HCT116 (cell line): ENCODE data around the gene ZNF837. TPM values are rescaled to one million over a fixed set of nuclear protein-coding genes. Genes with fewer than 3 reads are reported as not detected.

ENCODE experiments used
- ATAC-seq: fragments of 200-7000 bp; cut with Tn5 transposase; 2 replicates; pipeline ENCODE4 v1.9.1; 2020; ENCODE audit warnings: mild to moderate bottlenecking, moderate library complexity
- BruUV-seq: library from RNA; stranded (reverse); fragments of 400-500 nt; replicated peaks from 2 replicates; lab custom pipeline; 2021; lab: Mats Ljungman, UMichigan
- CTCF ChIA-PET: fragments of 300-600 bp; sonication (Branson Sonifier 250); formaldehyde crosslinking; loops from one replicate; lab custom pipeline; 2021; ENCODE audit warnings: antibody characterized with exemption; lab: Charles Lee
- POLR2A ChIA-PET: fragments of 300-600, 350-600 bp; sonication (Branson Sonifier 250); formaldehyde crosslinking; loops from one replicate; lab custom pipeline; 2021; ENCODE audit warnings: antibody characterized with exemption; lab: Charles Lee
- RAD21 ChIA-PET, 2 experiments: fragments of 300-600 bp; sonication (Branson Sonifier 250); formaldehyde crosslinking; loops; one replicate each; lab custom pipeline; 2023; ENCODE audit warnings: low total read pairs in 2 of 2; ENCODE audit not compliant: uncharacterized antibody in 2 of 2, unreplicated experiment in 2 of 2, low non-redundant PET in 1 of 2; lab: Charles Lee
- DNase-seq: peaks from one replicate; pipeline ENCODE4 v3.0.0-alpha.2; 2010; ENCODE audit warnings: low read depth, low spot score
- H2AFZ ChIP-seq: fragments of 200-600 bp; shearing (Covaris generic), sonication (generic); 2 replicates; pipeline ENCODE4 v1.6.1; 2017; ENCODE audit warnings: low read depth, mixed run types, mixed read lengths, antibody characterized with exemption, low read length; ENCODE audit not compliant: poor library complexity, severe bottlenecking
- H3K27ac ChIP-seq: 2 replicates; pipeline ENCODE4 v1.5.1; 2012; ENCODE audit warnings: low read depth, low read length
- H3K27me3 ChIP-seq: fragments of 200-600 bp; sonication (generic); 2 replicates; pipeline ENCODE4 v1.6.1; 2016; ENCODE audit warnings: mixed run types, low read length, mixed read lengths; ENCODE audit not compliant: insufficient read depth
- H3K36me3 ChIP-seq, 2 experiments: fragments of 200-500 bp in 1 of 2; fragments of 200-600 bp in 1 of 2; sonication (Bioruptor generic) in 1 of 2; sonication (generic) in 1 of 2; 2 replicates each; pipeline versions ENCODE4 v1.5.1 to v1.6.1; 2014 to 2016; ENCODE audit warnings: low read length in 2 of 2, inconsistent platforms in 1 of 2, mixed read lengths in 1 of 2, mixed run types in 1 of 2; ENCODE audit not compliant: insufficient read depth in 2 of 2, control insufficient read depth in 1 of 2
- H3K4me1 ChIP-seq, 2 experiments: fragments of 200-600 bp in 1 of 2; sonication (generic) in 1 of 2; 2 replicates each; pipeline versions ENCODE4 v1.5.1 to v1.6.1; 2012 to 2017; ENCODE audit warnings: low read length in 2 of 2, inconsistent platforms in 1 of 2, mild to moderate bottlenecking in 1 of 2, mixed read lengths in 1 of 2, mixed run types in 1 of 2, moderate library complexity in 1 of 2; ENCODE audit not compliant: insufficient read depth in 2 of 2, control insufficient read depth in 1 of 2
- H3K4me2 ChIP-seq: fragments of 200-600 bp; sonication (generic); 2 replicates; pipeline ENCODE4 v1.6.1; 2017; ENCODE audit warnings: mixed run types, low read length, mixed read lengths
- H3K4me3 ChIP-seq, 2 experiments: fragments of 200-600 bp in 1 of 2; sonication (generic) in 1 of 2; replicated peaks in 1 of 2; 2 replicates each; pipeline ENCODE4 v1.5.1; 2011 to 2016; ENCODE audit warnings: low read length in 2 of 2, control low read depth in 1 of 2, low read depth in 1 of 2, mild to moderate bottlenecking in 1 of 2, mixed read lengths in 1 of 2, mixed run types in 1 of 2
- H3K79me2 ChIP-seq: fragments of 200-600 bp; sonication (generic); 2 replicates; pipeline ENCODE4 v1.6.1; 2017; ENCODE audit warnings: mild to moderate bottlenecking, mixed run types, low read length, moderate library complexity, mixed read lengths; ENCODE audit not compliant: insufficient read depth
- H3K9ac ChIP-seq: fragments of 200-600 bp; sonication (generic); 2 replicates; pipeline ENCODE4 v1.6.1; 2016; ENCODE audit warnings: low read length, mixed read lengths
- H3K9me2 ChIP-seq: fragments of 200-600 bp; sonication (generic), shearing (Covaris generic); 2 replicates; pipeline ENCODE4 v1.6.1; 2017; ENCODE audit warnings: mixed run types, mild to moderate bottlenecking, moderate library complexity; ENCODE audit not compliant: insufficient read depth
- H3K9me3 ChIP-seq, 2 experiments: fragments of 200-500 bp in 1 of 2; fragments of 200-600 bp in 1 of 2; sonication (Bioruptor generic) in 1 of 2; sonication (generic) in 1 of 2; 2 replicates each; pipeline ENCODE4 v1.6.1; 2014 to 2017; ENCODE audit warnings: low read length in 2 of 2, mixed read lengths in 2 of 2, inconsistent platforms in 1 of 2, low read depth in 1 of 2, mild to moderate bottlenecking in 1 of 2, mixed run types in 1 of 2, moderate library complexity in 1 of 2; ENCODE audit not compliant: control insufficient read depth in 1 of 2, insufficient read depth in 1 of 2
- H4K20me1 ChIP-seq: fragments of 200-600 bp; sonication (generic), shearing (Covaris generic); 2 replicates; pipeline ENCODE4 v1.6.1; 2017; ENCODE audit warnings: mixed run types, mild to moderate bottlenecking, moderate library complexity; ENCODE audit not compliant: insufficient read depth
- ATF3 ChIP-seq: IDR thresholded peaks from 2 replicates; pipeline ENCODE4 v1.6.1; 2012
- CBX3 ChIP-seq: IDR thresholded peaks from 2 replicates; pipeline ENCODE4 v1.6.1; 2012; ENCODE audit warnings: low read depth
- CEBPB ChIP-seq: IDR thresholded peaks from 2 replicates; pipeline ENCODE4 v1.6.1; 2012; ENCODE audit warnings: low read depth
- EGR1 ChIP-seq: IDR thresholded peaks from 2 replicates; pipeline ENCODE4 v1.6.1; 2012; ENCODE audit warnings: low read depth
- EZH2 ChIP-seq: fragments of 200-600 bp; sonication (generic); IDR thresholded peaks from 2 replicates; pipeline ENCODE4 v1.6.1; 2017; ENCODE audit warnings: antibody characterized with exemption, mixed run types
- EZH2phosphoT487 ChIP-seq: fragments of 200-600 bp; IDR thresholded peaks from 2 replicates; pipeline ENCODE4 v1.6.1; 2018; ENCODE audit warnings: antibody characterized with exemption, borderline replicate concordance
- FOSL1 ChIP-seq: IDR thresholded peaks from 2 replicates; pipeline ENCODE4 v1.6.1; 2012; ENCODE audit warnings: low read depth
- POLR2A ChIP-seq: IDR thresholded peaks from 2 replicates; pipeline ENCODE4 v1.7.0; 2011; ENCODE audit warnings: borderline replicate concordance; ENCODE audit not compliant: insufficient read depth, insufficient read length; ENCODE audit errors: extremely low read depth
- SIN3A ChIP-seq: IDR thresholded peaks from 2 replicates; pipeline ENCODE4 v1.6.1; 2012; ENCODE audit warnings: low read depth
- SRF ChIP-seq: IDR thresholded peaks from 2 replicates; pipeline ENCODE4 v1.6.1; 2012; ENCODE audit warnings: low read depth
- intact Hi-C: fragments of 100-400 bp; cut with micrococcal nuclease; formaldehyde crosslinking; loops from 2 replicates; pipeline ENCODE4 v1.10.0; 2022
- total RNA-seq: library from RNA; stranded (reverse); gene quantifications from one replicate; pipeline ENCODE4 v1.2.1, GENCODE V29; 2021; ENCODE audit not compliant: unreplicated experiment
- TF ChIP-seq, protein P1 (sequence below): IDR thresholded peaks from 2 replicates; pipeline ENCODE4 v1.6.1; 2012; ENCODE audit warnings: low read depth
- TF ChIP-seq, protein P2 (sequence below), 3 experiments: fragments of 200-600 bp in 1 of 3; sonication (generic) in 1 of 3; IDR thresholded peaks in 2 of 3; conservative IDR thresholded peaks in 1 of 3; 2 replicates each; pipeline ENCODE4 v1.5.1; 2012 to 2017; ENCODE audit warnings: low read depth in 2 of 3, low read length in 2 of 3, antibody characterized with exemption in 1 of 3, borderline replicate concordance in 1 of 3, control low read depth in 1 of 3, mild to moderate bottlenecking in 1 of 3, mixed read lengths in 1 of 3, mixed run types in 1 of 3, moderate library complexity in 1 of 3; ENCODE audit not compliant: insufficient read depth in 1 of 3
- TF ChIP-seq, protein P3 (sequence below): IDR thresholded peaks from 2 replicates; pipeline ENCODE4 v1.6.1; 2011; ENCODE audit warnings: mild to moderate bottlenecking, low read length, moderate library complexity; ENCODE audit not compliant: insufficient replicate concordance; ENCODE audit errors: extremely low read depth

Gene ZNF837
- total RNA-seq, 1 experiment from 2014 or later: 3.2 TPM

DNA sequence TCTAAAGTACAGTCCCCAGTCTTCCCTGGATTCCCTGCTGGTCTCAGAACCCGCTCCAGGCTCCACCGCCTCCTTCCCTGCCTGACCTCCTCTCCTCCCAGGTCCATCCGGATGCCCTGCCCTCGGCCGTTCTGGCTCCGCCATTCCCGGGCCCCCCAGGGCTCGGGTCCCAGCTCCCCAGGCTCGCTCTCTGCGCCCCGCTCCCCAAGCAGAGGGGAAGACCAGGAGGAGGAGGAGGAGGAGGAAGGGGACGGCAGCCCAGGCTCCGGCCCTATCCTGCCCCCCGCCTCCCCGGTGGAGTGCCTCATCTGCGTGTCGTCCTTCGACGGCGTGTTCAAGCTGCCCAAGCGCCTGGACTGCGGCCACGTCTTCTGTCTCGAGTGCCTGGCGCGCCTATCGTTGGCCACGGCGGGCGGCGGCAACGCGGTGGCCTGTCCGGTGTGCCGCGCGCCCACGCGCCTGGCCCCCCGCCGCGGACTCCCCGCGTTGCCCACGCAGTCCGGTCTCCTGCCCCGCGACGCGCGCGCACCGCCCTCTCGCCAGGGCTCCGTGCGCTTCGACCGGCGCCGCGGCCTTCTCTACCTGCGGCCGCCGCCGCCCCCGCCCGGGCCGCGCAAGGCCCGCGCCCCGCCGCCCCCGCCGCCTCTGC is 15.3 kb upstream of the ZNF837 start:
- DNase-seq (no peak), ATAC-seq (peak; percentile 41; the same call in 1 of the 2 replicates)
- POLR2A ChIA-PET: no interaction called here
- BruUV-seq: no TSS peak
- Histone ChIP-seq H3K9me2 (no peaks in the 10 kb centered on the region), H3K9me3 (no peaks in the 10 kb centered on the region), H4K20me1 (peaks cover 20% of the 10 kb centered on the region; the same call in 1 of the 2 replicates), H3K27ac (peak overlapping the region; percentile 36), H3K4me3 (no peak overlapping the region), H3K4me2 (peak overlapping the region; percentile 48), H3K4me1 (peaks cover 27 to 55% of the 10 kb centered on the region in 2 experiments), H2AFZ (no peak overlapping the region), H3K27me3 (no peaks in the 10 kb centered on the region), H3K36me3 (peaks cover 16 to 40% of the 10 kb centered on the region in 2 experiments; a peak in 3 of 4 replicates), H3K9ac (no peak overlapping the region), H3K79me2 (peaks cover 24% of the 10 kb centered on the region)
- CTCF ChIA-PET: no interaction called here
- RAD21 ChIA-PET: no interaction called here
- TF ChIP-seq EZH2 (no peak), EGR1 (no peak), SRF (no peak), ATF3 (no peak), POLR2A (no peak), CEBPB (no peak), EZH2phosphoT487 (no peak), SIN3A (no peak), CBX3 (no peak), FOSL1 (no peak)
- TF ChIP-seq, protein P1, sequence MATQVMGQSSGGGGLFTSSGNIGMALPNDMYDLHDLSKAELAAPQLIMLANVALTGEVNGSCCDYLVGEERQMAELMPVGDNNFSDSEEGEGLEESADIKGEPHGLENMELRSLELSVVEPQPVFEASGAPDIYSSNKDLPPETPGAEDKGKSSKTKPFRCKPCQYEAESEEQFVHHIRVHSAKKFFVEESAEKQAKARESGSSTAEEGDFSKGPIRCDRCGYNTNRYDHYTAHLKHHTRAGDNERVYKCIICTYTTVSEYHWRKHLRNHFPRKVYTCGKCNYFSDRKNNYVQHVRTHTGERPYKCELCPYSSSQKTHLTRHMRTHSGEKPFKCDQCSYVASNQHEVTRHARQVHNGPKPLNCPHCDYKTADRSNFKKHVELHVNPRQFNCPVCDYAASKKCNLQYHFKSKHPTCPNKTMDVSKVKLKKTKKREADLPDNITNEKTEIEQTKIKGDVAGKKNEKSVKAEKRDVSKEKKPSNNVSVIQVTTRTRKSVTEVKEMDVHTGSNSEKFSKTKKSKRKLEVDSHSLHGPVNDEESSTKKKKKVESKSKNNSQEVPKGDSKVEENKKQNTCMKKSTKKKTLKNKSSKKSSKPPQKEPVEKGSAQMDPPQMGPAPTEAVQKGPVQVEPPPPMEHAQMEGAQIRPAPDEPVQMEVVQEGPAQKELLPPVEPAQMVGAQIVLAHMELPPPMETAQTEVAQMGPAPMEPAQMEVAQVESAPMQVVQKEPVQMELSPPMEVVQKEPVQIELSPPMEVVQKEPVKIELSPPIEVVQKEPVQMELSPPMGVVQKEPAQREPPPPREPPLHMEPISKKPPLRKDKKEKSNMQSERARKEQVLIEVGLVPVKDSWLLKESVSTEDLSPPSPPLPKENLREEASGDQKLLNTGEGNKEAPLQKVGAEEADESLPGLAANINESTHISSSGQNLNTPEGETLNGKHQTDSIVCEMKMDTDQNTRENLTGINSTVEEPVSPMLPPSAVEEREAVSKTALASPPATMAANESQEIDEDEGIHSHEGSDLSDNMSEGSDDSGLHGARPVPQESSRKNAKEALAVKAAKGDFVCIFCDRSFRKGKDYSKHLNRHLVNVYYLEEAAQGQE: no peak
- TF ChIP-seq, protein P2, sequence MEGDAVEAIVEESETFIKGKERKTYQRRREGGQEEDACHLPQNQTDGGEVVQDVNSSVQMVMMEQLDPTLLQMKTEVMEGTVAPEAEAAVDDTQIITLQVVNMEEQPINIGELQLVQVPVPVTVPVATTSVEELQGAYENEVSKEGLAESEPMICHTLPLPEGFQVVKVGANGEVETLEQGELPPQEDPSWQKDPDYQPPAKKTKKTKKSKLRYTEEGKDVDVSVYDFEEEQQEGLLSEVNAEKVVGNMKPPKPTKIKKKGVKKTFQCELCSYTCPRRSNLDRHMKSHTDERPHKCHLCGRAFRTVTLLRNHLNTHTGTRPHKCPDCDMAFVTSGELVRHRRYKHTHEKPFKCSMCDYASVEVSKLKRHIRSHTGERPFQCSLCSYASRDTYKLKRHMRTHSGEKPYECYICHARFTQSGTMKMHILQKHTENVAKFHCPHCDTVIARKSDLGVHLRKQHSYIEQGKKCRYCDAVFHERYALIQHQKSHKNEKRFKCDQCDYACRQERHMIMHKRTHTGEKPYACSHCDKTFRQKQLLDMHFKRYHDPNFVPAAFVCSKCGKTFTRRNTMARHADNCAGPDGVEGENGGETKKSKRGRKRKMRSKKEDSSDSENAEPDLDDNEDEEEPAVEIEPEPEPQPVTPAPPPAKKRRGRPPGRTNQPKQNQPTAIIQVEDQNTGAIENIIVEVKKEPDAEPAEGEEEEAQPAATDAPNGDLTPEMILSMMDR (IDR thresholded peaks at IDR 0.05 in 2 of 3, conservative IDR thresholded peaks at IDR 0.05 in 1 of 3; ENCODE audit: borderline replicate concordance in 1 of 3, insufficient read depth in 1 of 3, low read depth in 2 of 3, low read length in 2 of 3): no peak
- TF ChIP-seq, protein P3, sequence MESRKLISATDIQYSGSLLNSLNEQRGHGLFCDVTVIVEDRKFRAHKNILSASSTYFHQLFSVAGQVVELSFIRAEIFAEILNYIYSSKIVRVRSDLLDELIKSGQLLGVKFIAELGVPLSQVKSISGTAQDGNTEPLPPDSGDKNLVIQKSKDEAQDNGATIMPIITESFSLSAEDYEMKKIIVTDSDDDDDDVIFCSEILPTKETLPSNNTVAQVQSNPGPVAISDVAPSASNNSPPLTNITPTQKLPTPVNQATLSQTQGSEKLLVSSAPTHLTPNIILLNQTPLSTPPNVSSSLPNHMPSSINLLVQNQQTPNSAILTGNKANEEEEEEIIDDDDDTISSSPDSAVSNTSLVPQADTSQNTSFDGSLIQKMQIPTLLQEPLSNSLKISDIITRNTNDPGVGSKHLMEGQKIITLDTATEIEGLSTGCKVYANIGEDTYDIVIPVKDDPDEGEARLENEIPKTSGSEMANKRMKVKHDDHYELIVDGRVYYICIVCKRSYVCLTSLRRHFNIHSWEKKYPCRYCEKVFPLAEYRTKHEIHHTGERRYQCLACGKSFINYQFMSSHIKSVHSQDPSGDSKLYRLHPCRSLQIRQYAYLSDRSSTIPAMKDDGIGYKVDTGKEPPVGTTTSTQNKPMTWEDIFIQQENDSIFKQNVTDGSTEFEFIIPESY: no peak
- intact Hi-C loops: no loop called here
